K562 treated with DMSO at 1 percent for 4 hours (cell line): Measurements from ENCODE around the gene NBPF20. TPM values are rescaled to one million over a fixed set of nuclear protein-coding genes. Genes with fewer than 3 reads are reported as not detected.

Experiments
- total RNA-seq: library from RNA; unstranded; fragments of 300-600 nt; gene quantifications from 2 replicates; pipeline ENCODE4 v1.2.3, GENCODE V29; 2022; ENCODE audit not compliant: insufficient read depth

Gene NBPF20
- 2.3 and 3.2 TPM in 2 replicates for total RNA-seq

GRCh38 chr1:145425436-145426029, at the start of gene NBPF20:
TSS of gene NBPF20 (minus strand) at chr1:145425603. CDS start at chr1:145405272, 20,331 bp downstream.

Other genes with a start within 250 kb of the NBPF20 start
- not detected in 2 replicates for gene PPIAL4D, start 183.4 kb downstream of the NBPF20 start, total RNA-seq
- gene GPR89A, start 182.4 kb upstream of the NBPF20 start, total RNA-seq: 14.1 and 17.3 TPM in 2 replicates